HG02852 (cell line): Measurements from ENCODE around the gene KNDC1.
"Not testable (repeated sequence)": the region's sequence is repeated elsewhere in the genome, so short reads cannot be mapped to it uniquely, and the experiment has no call there.

Experiments used
- ATAC-seq: cut with Tn5 transposase; IDR thresholded peaks from one replicate; pipeline ENCODE4 v1.9.1; 2021; ENCODE audit warnings: mild to moderate bottlenecking, moderate library complexity; ENCODE audit not compliant: unreplicated experiment

Gene KNDC1

GRCh38 chr10:133126431-133127290 is 33.4 kb upstream of the KNDC1 start:
- no peak for ATAC-seq

GRCh38 chr10:133127291-133128125 is 32.5 kb upstream of the KNDC1 start:
- ATAC-seq = no peak

DNA sequence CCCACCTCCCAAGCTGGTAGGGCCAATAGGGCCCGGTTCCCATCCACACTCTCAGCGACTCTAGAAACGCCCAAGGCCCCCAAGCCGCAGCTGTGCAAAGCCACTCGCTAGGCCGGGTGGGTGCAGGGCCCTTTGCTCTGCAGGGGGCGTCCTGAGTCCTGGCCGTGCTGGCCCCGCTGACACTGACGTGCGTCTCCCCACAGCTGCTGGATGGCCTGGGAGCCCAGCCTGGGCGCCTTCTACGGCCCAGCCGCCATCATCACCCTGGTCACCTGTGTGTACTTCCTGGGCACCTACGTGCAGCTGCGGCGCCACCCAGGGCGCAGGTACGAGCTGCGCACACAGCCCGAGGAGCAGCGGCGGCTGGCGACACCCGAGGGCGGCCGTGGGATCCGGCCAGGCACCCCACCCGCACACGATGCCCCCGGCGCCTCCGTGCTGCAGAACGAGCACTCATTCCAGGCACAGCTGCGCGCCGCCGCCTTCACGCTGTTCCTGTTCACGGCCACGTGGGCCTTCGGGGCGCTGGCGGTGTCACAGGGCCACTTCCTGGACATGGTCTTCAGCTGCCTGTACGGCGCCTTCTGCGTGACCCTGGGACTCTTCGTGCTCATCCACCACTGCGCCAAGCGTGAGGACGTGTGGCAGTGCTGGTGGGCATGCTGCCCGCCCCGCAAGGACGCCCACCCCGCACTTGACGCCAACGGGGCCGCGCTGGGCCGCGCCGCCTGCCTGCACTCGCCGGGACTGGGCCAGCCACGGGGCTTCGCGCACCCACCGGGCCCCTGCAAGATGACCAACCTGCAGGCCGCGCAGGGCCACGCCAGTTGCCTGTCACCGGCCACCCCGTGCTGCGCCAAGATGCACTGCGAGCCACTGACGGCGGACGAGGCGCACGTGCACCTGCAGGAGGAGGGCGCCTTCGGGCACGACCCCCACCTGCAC is 31.6 kb upstream of the KNDC1 start:
- no peak for ATAC-seq

GRCh38 chr10:133129071-133129858 is 30.8 kb upstream of the KNDC1 start:
- no peak for ATAC-seq

DNA sequence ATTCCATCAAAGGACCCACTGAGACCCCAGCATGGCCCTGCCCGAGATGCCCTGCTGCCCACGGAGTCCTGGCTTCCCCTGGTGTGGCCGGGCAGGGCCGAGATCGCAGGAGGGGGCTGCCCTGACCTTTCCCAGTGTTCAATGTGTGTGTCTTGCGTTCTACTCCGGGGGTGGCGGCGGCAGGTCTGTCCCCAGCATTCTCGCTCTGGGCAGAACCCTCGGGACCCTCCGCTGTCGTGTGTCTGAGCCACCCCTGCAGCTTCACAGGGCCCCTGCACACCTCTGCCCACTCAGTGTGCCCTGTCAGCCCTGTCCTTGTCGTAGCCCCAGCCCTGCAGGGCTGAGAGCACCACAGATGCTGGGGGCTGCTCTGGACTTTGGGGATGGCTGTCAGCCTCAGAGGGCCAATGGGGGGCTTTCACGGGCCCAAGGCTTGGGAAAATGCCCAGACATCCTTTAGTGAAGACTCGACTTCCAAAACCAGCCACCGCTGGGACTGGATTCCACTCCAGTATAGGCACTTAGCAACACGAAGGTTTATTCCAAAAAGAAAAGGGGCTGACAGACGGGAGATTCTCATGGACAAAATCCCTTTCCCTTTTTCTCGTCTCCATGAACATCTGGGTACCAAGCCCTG is 30.0 kb upstream of the KNDC1 start:
- no peak for ATAC-seq

DNA sequence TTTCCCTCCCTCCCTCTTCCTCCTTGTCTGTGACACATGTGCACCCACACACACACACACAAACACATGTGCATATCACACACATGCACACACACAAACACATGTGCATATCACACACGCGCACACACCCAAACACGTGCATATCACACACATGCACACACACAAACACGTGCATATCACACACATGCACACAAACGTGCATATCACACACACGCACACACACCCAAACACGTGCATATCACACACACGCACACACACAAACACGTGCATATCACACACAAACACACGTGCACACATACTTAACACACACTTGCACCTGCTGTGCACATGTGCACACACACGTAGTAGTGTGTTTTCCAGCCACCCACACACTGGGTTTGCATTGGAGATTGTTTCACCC is 29.4 kb upstream of the KNDC1 start:
- no peak for ATAC-seq

DNA sequence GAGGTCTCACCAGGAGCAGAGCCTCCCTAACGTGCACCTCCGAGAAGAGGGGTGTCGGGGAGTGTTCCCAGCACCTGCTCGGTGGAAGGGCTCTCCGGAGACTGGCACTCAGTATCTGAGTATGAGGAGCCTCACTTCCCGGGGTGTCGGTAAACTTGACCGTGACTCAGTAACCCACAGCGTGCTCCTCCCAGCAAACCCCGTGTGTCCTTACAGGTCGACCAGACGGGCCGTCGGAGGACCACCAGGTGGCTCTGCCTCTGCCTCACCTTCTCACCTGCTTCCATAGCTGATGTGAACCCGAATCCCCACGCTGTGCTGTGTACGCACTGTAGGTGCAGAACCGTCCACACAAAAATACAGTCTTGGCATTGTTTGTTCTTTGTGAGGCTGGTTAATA is 29.0 kb upstream of the KNDC1 start:
- no peak for ATAC-seq

- no peak for ATAC-seq
These were observed 28.1 kb upstream of the KNDC1 start for GRCh38 chr10:133131734-133132472.

- ATAC-seq = no peak
These were observed 27.3 kb upstream of the KNDC1 start for GRCh38 chr10:133132473-133133291.

GRCh38 chr10:133133471-133134231 is 26.4 kb upstream of the KNDC1 start:
- ATAC-seq = no peak

- no peak for ATAC-seq
These were observed 25.5 kb upstream of the KNDC1 start for GRCh38 chr10:133134411-133135115.

- ATAC-seq = no peak
These were observed 24.9 kb upstream of the KNDC1 start for GRCh38 chr10:133135116-133135465.

GRCh38 chr10:133137486-133138145 is 22.4 kb upstream of the KNDC1 start:
- not testable (repeated sequence) for ATAC-seq

- ATAC-seq = no peak
These were observed 20.4 kb upstream of the KNDC1 start for GRCh38 chr10:133139551-133140065.

DNA sequence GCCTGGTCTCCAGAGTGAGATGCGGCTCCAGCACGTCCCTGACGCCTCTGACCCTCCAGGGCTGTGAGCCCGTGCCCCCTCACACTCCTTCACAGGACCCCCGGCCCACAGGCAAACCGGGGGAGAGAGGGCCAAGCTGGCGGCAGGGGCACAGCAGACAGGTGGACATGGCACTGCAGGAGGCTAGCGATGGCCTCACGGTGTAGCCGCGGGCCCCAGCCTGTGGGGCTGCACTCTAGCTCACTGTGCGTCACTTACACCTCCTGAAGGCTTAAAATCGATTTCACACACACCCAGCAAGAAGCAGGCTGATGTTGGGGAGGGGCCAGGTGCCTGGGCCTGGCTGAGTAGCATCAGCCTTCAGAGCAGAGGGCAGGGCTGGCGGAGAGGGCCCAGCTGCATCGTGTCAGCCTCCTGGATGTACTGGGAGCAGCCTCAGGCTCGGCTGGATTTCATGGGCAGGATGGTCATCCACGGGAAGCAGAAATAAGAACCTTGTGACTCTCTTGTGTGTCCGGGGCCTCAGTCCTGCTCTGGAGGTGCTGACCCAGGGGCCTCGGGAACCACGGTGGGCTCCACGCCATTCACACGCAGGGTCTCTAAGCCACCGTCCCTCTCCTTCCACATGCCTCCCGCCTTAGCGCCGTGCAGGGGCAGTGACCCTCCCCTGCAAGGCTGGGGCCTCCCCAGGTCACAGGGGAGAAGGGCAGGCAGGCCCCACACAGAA is 19.4 kb upstream of the KNDC1 start:
- ATAC-seq = no peak
